Measurements from ENCODE around the gene EIF4E2.
"Not testable (repeated sequence)": the region's sequence is repeated elsewhere in the genome, so short reads cannot be mapped to it uniquely, and the experiment has no call there.

The EIF4E2 gene

DNA sequence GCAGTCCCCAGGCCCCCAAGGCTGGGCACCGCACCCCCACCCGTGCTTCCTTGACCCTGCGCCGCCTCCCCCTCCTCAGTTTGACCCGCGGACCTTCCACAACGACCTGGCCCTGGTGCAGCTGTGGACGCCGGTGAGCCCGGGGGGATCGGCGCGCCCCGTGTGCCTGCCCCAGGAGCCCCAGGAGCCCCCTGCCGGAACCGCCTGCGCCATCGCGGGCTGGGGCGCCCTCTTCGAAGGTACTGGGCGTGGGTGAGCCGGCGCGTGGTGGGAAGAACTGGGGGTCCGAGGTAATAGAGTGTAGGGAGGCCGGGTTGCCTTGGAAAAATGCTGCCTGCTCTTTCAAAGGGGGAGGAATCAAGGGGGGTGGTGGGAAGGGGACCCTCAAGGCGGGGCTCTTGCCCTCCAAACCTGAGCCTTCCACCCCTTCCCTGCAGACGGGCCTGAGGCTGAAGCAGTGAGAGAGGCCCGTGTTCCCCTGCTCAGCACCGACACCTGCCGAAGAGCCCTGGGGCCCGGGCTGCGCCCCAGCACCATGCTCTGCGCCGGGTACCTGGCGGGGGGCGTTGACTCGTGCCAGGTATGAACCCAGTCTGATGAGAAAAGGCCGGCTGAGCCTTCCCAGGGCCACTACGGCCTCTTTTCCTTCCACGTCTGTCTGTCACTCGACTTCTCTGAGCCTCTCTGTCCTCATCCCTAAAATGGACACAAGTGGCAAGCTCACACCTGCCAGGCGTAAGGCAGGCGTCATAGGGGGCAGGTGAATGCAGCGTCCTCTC lies 27.7 kb upstream of the EIF4E2 start:
- DNase-seq, result no peak

DNA sequence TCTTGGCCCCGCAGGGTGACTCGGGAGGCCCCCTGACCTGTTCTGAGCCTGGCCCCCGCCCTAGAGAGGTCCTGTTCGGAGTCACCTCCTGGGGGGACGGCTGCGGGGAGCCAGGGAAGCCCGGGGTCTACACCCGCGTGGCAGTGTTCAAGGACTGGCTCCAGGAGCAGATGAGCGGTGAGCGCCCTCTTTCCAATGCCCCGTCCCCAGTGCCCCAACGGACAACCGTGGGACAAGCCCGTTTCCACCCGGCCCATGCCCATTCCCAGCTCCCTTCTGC lies 27.1 kb upstream of the EIF4E2 start:
- no peak for DNase-seq

DNA sequence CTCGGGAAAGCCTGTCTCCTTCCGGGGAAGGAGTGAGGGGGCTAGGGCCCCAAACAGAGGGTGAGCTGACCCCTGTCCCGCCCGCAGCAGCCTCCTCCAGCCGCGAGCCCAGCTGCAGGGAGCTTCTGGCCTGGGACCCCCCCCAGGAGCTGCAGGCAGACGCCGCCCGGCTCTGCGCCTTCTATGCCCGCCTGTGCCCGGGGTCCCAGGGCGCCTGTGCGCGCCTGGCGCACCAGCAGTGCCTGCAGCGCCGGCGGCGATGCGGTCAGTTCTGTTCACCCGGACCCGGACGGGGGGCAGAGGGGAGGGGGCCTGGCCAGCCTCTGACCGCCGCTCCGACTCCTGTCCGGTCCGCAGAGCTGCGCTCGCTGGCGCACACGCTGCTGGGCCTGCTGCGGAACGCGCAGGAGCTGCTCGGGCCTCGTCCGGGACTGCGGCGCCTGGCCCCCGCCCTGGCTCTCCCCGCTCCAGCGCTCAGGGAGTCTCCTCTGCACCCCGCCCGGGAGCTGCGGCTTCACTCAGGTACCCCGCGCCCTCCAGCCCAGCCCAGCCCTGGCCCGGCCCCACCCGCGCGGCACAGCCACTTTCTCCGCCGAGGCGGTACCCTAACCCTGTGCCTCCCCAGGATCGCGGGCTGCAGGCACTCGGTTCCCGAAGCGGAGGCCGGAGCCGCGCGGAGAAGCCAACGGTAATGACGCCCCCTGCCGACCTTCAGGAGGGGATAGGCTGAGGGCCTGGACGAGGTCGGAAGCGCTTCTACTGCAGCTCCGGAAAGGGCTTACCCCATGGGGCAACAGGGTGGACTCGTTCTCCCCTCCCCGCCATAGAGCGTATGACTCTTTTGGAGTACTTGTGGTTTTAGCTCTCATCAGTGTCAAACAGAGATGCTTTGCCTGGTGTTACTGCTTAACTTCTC lies 26.5 kb upstream of the EIF4E2 start:
- no peak for DNase-seq

DNA sequence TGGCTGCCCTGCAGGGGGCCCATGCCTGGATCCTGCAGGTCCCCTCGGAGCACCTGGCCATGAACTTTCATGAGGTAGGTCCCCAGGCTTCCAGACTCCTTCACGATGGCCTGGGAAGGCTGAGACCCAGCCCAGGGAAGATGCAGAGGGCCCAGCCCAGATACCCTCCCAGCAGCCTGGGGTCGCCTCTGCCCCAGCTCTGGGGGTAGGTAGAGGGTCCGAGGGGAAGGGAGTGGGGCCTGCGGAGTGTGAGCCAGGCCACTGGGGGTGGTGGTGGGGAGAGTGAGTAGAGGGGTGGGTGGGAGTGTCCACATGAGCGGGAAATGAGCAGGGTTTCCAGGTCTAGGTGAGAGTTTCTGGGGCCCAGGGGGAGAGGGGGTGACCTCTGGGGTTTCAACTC lies 25.7 kb upstream of the EIF4E2 start:
- no peak for DNase-seq

DNA sequence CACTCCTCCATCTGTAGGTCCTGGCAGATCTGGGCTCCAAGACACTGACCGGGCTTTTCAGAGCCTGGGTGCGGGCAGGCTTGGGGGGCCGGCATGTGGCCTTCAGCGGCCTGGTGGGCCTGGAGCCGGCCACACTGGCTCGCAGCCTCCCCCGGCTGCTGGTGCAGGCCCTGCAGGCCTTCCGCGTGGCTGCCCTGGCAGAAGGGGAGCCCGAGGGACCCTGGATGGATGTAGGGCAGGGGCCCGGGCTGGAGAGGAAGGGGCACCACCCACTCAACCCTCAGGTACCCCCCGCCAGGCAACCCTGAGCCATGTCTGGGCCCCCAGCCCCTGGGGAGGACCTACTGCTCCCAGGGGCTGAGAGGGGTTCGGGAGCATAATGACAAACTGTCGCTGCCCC lies 25.3 kb upstream of the EIF4E2 start:
- DNase-seq, result no peak

DNA sequence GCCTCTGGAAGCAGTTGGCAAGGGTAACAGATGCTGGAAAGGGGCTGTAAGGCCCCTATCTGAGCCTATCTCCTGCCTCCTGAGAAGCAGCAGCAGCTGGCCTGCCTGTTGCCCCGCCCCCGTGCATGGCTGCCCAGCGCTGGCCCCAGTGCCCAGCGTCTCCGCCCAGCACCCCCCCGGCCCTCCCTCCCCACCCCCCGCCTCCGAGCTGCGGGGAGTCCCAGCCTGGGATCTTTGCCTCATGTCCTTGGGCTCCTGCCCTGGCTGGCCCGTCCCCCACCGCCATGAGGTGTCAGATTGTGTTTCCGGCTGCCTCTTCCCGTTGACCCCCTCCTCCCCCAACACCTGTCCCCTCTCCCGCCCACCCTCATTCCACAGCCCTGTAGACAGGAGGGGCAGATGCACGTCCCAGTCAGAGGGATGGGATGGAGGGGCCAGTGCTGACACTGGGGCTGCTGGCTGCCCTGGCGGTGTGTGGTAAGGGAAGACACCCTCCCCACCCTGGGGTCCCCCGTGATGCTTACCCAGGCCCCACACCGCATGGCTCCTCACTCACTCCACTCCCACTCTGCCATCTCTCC lies 24.6 kb upstream of the EIF4E2 start, which contains the start of gene CHRND:
Gene CHRND, plus strand, starts transcription at position 370 of the 581 bp plus-strand sequence. Its CDS starts 56 bp downstream, at position 426.
- no peak for DNase-seq

DNA sequence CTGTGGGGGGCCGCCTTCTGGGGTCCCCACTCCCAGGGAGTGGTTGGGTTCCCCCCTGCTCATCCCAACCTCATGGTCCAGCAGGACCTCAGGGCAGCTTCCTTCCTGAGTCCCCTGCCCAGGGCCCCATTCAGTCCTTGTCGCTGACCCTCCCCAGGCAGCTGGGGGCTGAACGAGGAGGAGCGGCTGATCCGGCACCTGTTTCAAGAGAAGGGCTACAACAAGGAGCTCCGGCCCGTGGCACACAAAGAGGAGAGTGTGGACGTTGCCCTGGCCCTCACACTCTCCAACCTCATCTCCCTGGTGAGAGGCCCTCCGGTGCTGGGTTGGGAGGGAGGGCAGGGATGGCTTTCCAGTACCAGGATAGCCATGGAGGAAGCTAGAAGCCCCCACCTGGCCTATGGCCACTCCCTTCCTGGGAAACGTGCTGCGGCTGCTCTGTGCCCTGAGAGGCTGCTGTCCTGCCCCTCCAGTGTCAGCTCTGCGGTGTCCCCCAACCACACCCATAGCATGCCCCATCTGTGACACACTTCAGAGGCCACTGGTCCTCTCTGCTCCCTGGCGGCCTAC lies 24.0 kb upstream of the EIF4E2 start:
- DNase-seq, result no peak

DNA sequence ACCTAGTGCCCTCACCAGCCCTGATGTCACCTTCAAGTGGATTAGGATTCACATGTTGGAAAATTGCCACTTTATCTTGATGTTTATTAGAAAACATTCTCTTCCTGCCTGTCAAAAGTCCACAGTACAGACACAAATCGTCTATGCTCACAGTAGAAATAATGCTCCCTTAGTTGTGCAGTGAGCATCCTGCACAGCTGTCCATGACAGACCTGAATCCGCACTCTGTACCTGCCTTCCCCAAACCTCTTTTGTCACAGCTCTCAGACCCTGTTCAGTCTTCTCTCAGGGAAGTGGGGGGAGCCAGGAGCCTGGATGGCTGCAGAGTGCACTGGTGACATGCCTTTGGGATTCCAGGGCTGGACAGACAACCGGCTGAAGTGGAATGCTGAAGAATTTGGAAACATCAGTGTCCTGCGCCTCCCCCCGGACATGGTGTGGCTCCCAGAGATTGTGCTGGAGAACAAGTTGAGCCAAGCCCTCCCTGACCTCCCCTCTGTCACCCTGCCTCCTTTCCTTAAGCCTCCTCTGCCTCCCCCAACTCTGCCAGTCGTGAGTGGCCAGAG lies 22.5 kb upstream of the EIF4E2 start:
- DNase-seq, result no peak

DNA sequence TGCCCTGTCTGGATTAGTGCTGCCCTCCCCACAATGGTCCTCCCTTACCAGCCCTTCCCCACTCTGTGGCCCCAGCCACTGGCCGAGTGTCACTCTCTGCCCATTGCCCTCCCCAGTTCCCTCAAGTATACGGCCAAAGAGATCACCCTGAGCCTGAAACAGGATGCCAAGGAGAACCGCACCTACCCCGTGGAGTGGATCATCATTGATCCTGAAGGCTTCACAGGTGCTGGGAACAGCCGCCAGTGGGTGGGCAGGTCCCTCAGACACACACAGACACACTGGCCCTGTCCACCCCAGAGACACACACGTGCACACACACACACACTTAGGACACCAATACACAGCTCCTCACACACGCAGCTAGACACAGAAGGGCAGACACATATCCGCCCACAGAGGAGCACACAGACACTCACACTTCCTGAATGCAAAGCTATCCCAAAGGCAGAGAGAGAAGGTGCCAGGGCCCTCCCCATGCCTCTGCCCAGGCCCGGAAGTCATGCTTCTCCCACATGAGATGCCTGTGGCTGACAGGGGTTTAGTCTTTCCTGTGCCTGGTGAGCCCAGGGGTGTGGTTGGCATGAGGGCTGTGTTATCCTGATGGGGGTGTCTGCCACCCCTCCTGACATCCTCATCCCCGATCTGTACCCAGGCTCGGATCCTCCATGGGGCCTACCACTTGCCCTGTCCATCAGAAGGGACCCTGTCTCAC lies 21.6 kb upstream of the EIF4E2 start:
- DNase-seq, result no peak

DNA sequence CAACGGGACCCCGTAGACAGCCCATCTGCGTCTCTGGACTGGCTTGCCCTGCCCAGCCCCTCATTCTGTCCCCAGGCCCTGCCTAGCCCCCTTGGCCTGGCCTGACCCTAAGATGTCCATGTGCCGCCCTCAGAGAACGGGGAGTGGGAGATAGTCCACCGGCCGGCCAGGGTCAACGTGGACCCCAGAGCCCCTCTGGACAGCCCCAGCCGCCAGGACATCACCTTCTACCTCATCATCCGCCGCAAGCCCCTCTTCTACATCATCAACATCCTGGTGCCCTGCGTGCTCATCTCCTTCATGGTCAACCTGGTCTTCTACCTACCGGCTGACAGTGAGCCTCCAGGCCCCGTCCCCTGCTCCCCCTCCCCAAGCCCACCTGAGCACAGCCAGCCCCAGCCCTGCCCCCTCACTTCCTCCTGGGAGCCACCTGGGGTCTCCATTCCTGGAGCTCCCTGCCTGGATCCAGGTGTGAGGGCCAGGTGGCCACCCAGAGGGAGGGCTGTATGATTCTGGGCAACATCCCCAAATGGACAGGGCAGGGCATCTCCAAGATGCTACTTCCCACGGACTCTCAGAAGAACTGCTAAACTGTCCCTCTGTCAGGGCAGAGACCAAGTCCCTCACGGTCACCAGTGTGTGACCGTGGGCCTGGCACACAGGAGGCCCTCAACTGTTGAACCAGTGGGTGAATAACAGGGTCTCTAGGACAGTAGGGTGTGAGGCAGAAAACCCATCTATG lies 20.5 kb upstream of the EIF4E2 start:
- no peak for DNase-seq

DNA sequence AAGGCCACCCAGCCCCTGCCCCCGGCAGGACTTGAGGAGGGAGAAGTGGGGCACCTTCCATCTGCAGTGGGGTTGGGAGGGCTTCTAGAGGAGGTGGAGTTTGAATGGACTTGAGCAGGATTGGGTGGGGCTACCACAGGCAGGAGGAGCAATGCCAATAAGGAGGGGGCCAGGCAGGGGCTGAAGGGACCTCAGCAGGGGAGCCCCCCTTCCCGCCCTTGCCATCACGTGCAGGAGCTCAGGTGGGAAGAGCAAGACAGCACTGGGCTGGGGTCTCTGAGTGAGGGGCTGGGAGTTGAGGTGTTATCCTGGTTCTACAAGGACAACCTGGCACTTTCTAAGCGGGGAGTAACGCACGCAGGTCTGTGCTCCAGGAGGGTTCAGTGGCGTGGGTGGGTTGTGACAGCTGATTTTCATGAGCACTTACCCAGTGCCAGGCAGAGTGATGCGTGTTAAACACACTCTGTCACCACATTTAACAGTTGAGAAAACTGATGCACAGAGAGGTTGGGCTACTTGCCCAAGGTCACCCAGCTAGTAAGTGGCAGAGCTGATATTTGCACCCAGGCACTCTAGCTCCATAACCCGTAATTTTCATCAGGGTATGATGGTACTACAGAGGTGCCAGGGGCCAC lies 19.7 kb upstream of the EIF4E2 start:
- no peak for DNase-seq

DNA sequence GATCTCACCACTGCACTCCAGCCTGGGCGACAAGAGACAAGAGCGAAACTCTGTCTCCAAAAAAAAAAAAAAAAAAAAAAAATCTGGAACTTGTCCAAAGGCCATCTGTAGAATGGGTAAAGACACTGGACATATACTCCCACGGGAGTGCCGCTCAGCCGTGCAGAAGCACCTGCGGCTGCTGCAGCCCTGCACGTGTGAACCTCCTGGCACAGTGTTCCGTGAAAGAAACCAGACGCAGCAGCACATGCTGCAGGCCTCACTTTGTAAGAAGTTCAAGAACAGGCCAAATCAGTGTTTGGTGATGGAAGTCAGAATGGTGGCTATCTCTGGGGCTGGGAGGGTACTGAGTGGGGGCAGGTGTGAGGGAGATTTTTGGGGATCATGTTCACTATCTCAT lies 18.1 kb upstream of the EIF4E2 start:
- DNase-seq, result no peak

DNA sequence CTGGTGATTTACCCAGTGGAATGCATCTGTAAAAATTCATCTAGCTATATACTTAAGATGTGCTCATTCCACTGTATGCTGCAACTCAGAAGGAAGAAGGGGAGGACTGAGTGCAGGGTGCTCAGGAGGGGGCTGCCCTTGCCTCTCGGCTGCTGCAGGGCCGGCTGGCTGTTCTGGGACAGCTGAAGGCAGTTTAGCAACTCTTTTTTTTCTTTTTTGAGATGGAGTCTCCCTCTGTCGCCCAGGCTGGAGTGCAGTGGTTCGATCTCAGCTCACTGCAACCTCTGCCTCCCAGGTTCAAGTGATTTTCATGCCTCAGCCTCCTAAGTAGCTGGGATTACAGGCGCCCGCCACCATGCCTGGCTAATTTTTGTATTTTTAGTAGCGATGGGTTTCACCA lies 17.7 kb upstream of the EIF4E2 start:
- DNase-seq, result not testable (repeated sequence)

DNA sequence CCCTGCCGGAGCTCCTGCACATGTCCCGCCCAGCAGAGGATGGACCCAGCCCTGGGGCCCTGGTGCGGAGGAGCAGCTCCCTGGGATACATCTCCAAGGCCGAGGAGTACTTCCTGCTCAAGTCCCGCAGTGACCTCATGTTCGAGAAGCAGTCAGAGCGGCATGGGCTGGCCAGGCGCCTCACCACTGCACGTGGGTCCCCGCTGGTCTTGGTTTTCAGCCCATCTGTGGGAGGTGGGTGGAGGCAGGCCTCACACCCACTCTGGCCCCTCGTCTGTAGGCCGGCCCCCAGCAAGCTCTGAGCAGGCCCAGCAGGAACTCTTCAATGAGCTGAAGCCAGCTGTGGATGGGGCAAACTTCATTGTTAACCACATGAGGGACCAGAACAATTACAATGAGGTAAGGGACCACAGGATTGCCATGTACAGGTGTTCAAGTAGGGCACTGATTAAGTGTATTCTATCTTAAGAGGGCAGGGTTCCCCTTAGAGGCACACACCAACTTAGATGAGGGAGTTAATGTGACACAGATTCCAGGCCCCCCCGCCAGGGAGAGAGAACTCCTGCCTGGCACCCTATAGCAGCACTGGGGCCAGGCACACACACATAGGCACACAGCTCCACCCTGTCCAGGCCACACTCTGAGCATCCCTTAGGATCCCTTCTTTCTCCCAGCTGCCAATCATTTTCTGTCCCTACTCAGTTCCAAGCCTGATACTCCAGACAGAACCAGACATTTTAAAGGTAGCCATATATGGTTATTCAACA lies 16.4 kb upstream of the EIF4E2 start:
- no peak for DNase-seq

DNA sequence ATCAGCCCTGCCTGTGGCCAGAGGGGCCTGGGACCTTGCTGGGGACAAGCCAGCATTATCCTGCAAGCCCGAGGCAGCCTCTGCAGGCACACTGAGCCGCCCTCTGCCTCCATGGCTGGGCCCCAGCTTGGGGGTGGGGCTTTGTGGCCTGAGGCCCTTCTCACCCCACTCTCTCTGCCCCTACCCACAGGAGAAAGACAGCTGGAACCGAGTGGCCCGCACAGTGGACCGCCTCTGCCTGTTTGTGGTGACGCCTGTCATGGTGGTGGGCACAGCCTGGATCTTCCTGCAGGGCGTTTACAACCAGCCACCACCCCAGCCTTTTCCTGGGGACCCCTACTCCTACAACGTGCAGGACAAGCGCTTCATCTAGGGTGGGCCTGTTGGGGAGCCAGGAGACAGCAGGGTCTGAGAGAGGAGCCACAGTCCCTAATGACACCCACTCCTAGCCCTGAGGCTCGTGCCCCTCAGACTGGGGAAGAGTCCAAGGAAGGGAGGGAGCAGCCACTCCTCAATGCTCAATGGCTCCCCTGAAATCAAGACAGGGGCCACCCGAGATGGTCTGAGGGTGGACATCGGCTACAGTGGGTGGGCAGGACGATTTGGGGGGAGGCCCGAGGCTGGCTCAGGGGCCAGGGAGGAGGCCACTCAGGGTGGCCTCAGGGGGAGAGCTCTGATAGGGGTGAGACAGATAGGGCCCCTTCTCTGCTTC lies 15.4 kb upstream of the EIF4E2 start:
- DNase-seq, result no peak

DNA sequence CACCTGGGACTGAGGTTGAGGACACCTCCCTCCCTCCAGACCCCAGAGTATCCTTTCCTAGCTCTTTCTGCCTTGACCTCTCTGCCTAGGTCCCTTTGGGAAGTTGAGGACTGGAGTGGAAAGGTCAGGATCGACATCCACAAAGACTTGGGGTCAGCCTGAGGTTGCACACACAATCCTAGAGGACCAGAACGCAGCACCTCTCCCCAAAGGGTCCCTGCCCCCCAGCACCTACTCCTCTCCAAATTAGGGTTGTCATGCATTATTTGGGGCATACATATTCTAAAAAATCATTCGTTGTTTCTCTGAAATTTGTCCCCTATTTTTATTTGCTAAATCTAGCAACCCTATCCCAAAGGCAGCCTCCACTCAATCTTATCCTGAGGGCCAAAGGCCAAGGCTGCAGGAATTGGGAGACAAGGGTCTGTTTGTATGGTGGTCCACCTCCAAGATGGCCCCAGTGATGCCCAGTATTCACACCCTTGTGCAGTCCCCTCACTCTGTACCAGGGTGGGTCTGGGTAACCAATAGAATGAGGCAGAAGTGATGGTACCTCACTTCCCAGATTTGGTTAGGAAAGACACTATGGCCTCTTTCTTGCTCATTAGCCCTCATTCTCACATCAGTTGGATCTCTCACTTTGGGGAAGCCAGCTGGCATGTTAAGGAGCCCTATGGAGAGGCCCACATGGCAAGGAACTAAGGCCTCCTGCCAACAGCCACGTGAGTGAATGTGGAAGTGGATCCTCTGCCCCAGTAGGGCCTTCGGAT lies 14.5 kb upstream of the EIF4E2 start:
- DNase-seq, result no peak

DNA sequence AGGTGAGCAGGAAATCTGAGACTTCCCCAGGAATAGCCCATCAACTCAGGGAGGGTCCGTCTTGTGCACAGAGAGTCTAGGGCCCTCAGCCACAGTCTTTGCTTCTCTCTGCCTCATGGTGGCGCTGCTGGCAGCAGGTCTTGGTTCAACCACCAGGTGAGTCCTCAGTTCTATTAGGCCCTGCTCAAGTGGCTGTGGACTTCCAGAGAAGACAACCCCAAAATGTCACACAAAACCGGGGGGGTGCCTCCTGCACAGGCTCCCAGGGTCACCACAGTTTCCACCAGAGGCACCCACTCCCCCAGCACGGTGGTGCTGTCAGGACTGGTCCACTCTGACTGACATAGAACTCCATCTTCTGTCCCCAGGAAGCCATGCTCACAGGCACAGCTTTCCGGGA lies 13.4 kb upstream of the EIF4E2 start:
- no peak for DNase-seq

DNA sequence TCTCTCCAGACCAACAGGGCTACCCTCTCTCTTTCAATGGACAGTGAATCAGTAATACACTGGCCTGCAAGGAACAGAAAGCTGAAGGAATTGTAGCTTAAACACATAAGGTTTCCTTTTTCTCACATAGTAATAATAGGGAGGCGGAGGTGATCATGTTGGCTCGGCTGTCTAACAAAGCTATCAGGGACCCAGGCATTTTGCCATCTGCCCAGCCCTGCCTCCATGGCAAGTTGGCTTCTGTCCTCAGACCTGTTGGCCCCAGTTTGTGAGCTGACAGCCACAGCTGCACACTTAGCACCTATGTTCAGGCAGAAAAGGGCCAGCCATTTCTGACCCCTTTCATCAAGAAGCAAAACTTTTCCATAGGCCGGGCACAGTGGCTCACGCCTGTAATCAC lies 13.0 kb upstream of the EIF4E2 start:
- DNase-seq, result no peak

DNA sequence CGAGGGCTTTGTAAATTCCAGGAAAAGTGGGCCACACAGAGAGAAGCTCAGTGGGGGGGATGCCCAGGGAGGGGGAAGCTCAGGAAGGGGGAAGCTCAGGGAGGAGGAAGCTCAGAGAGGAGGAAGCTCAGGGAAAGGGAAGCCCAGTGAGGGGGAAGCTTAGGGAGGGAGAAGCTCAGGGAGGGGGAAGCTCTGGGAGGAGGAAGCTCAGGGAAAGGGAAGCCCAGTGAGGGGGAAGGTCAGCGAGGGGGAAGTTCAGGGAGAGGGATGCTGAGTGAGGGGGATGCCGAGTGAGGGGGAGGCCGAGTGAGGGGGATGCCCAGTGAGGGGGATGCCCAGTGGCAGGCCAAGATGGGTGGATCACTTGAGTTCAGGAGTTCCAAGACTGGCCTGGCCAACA lies 11.8 kb upstream of the EIF4E2 start:
- DNase-seq, result no peak
